HG03175 (cell line): ENCODE data around the gene NHSL2.

Experiments used
- ATAC-seq: cut with Tn5 transposase; IDR thresholded peaks from one replicate; pipeline ENCODE4 v1.9.1; 2021; ENCODE audit warnings: mild to moderate bottlenecking, moderate library complexity; ENCODE audit not compliant: unreplicated experiment

The NHSL2 gene

DNA sequence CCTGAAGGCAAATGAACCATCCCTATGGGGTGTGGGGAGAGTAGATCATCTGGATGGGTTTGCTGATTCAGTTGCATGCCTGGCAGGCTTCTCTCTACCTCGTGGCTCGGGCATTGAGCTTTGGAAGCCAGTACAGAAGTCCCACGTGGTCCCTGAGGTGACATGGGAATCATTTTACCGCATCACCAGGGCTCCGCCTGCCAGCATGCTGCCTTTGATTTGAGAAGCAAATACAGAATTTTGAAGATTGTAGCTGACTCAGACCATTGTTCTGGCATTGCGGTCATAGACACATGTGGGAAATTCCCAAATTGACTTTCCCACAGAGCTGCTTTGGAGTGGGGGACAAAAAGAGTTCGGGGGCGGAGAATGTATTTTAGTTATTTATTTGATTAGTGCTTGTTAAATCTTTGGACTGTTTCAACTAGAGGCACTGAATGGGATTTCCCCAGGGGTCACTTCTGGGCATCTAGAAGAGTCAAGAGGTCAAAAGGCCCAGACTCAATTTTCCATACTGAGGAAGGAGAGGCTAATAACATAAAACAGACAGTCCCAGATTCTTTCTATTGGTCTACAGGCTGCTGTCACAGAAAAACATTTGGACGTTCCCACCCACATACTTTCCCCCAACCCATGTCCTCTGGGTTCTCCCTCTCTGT, 79.3 kb downstream of the NHSL2 start:
- no peak for ATAC-seq

- ATAC-seq, result no peak
These were observed 79.9 kb downstream of the NHSL2 start for GRCh38 chrX:71990518-71990917.

- no peak for ATAC-seq
These were observed 80.5 kb downstream of the NHSL2 start for GRCh38 chrX:71991164-71991563.

DNA sequence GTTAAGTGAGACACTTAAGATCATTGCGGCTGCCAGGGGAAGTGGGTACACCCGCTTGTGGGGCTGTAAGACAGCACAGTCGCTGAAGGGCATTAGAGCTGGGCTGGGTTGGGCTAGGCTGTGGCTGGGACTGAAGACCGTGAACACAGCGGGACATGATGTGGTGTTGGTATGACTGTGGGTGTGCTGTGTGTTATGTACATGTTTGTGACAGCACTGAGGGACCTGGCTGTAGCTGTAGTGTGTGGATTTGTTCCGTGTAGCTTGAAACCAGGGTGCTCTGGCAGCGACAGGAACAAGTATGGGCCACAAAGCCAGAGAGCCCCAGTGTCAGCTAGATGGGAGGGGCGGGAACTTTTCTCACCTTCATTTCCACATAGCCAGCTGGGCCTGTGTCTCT, 82.1 kb downstream of the NHSL2 start:
- peak; percentile 57 for ATAC-seq

- ATAC-seq, result no peak
These were observed 82.7 kb downstream of the NHSL2 start for GRCh38 chrX:71993371-71993770.

DNA sequence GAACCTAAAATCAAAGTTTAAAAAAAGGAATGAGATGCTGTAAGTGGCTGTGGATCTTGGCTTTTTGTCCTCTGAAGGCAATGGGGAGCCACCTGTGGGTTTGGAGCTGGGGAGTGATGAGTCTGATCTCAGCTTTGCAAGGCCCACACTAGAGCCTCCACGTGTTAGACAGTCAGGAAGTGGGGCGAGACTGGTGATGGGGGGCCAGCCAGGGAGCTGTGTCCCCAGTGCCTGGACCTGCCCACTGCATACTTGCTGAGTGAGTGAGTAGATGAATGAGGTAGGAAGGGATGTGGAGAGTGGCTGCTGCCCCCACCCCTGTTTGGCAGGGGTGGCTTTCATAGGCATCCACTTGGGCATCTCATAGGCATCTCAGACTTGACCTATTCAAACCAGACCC, 84.0 kb downstream of the NHSL2 start:
- ATAC-seq, result no peak

DNA sequence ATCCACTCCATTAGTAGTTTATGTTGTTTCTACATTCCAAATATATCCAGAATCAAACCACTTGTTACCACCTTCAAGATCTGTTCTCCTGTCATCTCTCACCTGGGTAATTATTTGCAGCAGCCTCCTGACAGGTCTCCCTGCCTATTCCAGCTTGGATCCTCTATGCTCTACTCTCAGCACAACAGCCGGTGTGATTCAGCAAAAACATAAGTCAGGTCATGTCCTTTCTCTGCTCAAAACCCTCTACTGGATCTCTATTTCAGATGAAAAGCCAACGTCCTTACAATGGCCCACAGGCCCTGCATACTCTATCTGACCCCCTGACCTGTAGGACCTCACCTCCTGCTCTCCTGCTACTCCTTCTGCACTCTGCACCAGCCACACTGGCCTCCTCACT, 84.5 kb downstream of the NHSL2 start:
- no peak for ATAC-seq

DNA sequence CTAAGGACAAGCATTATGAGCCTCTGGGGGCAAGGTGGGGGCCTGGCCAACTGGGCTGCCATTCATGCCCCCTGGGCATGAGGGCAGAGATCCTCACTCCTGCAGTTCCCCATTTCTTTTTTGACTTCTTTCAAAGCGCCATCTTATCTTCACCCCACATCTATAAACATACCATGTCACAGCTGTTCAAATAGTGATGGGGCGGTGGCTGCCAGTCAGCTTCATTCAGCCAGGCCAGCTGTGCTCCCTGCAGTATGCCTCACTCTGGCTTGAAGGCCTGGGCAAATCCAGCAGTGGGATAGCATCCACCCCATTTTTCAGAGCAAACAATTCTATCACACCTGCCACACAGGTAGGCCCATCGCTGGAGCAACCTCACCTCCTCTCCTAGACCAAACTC, 85.5 kb downstream of the NHSL2 start:
- no peak for ATAC-seq

DNA sequence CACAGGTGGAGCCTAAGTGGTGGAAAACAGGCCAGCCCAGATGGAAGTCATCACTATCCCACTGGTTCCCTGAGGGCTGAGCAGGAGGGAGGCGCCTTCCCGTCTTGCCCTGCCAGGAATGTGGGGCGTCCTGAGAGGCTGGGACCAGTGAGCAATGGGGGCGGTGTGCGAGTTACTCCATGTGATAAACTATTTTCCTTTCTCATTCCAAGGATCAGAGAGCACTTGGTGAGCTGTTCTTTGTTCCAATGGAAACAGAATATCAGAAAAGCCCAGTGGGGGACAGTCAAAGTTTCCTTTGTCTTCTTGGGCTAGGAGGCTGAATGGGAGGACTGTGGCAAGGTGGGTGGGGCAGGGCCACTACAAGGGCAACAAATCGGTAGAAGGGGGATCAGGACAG, 86.2 kb downstream of the NHSL2 start:
- ATAC-seq, result no peak

DNA sequence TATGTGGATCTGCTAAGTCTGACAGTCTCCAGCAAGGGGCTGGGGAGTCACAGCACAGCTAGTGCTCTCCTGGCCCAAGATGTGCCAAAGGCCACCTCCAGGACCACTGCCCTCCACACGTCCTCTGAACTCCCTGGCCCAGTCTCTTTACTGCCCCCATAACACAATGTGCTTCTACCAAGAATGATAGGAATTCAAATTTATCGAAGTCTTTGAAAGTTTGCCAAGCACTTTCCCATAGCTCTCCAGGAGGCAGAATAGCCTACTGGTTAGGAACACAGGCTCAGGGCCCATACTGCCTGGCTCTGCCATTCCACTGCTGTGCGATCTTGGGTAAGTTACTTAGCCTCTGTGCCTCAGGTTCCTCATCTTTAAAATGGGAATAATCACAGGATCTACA, 86.7 kb downstream of the NHSL2 start:
- no peak for ATAC-seq

DNA sequence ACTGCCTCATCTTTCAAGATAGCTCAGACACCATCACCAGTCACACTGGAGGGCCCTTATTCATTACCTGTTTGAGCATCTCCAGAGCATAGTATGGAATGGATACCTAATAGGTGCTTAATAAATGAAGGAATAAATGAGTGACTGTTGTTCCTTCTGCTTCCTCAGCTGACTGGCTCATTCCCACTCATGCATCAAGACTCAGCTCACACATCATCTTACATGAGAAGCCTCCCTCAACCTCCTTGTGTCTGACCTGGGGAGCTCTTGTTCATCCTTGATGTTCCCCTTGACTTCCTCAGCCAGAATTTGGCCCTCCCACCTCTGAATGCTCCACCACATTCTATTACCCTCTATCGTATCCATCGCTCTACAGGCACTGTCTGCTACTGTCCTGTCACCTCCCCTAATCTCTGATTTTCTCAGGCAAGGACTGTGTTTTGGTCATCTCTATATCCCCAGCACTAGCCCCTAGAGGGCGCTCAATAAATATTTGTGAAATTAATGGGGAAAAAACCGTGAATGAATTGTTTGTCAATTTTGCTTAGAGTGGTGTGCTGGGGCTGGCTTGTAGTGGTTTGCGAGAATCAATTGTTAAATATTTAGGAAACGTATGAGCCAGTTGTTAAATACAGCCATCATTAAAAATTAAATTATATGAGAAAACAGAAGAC, 88.3 kb downstream of the NHSL2 start:
- ATAC-seq, result no peak

DNA sequence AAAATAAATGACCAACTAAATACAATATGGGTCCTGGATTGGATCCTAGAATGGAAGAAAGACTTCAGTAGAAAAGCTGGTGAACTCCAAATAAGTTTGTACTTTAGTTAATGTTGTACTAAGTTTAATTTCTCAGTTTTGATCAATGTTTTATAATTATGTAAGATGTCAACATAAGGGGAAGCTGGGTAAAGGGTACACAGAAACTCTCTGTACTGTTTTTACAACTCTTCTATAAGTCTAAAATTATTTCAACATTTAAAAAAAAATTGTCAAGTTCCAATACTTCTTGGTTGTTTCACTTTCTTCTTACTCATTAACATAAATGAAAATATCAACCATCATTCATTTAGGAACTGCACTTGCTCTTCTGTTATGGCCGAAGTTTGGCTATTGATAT, 88.9 kb downstream of the NHSL2 start:
- no peak for ATAC-seq

DNA sequence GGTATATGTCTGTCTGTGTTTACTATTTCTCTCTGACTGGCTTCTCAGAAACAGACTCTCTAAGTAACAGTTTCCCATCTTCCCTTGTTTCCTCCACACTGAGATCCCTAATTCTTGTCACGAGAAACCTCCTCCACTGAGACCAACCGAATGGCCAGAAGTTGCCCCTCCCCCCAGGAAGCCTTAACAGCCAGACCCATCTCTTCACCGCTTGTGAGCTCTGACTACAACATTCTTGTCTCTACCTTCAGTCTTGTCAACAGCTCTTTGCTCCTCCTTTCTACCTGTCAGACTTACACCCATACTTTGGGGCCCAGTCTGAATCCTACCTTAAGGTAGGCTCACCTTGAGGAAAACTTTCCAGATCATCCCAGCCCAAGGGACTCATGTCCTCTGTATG, 90.8 kb downstream of the NHSL2 start:
- ATAC-seq, result no peak

DNA sequence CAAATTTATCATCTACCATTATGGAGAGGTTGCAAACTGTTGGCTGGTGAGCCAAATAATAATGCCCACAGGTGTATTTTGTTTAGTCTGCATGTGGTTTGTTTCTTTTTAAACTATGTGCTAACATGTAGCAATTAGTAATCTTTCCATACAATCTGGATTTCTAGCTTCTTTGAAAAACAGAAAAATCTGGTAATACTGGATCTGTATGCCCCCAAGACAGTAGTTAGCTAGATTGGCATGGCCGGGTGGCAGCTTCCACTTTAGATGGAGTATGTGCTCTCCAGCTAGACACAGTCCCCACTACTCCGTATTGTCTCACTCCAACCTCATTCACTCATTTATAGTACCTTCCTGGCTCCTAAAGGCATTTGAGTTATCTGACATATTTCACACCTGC, 91.3 kb downstream of the NHSL2 start:
- no peak for ATAC-seq

- no peak for ATAC-seq
These were observed 92.2 kb downstream of the NHSL2 start for GRCh38 chrX:72002875-72003274.

GRCh38 chrX:72003811-72004750, 93.4 kb downstream of the NHSL2 start:
- no peak for ATAC-seq

DNA sequence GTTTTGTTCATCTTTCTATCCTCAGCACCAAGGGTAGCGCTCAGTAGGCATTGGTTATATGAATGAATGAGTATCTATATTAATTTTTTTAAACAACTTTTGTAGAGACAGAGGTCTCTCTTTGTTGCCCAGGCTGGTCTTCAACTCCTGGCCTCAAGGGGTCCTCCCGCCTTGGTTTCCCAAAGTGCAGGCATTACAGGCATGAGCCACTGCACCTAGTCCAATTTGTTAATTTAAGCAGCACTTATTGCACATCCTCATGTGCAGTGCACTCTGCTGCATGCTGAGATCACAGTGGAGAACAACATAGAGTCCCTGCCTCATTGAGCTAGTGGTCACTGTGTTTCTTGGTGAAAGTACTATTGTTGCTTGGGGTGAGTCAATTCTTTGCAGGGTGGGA, 94.4 kb downstream of the NHSL2 start:
- no peak for ATAC-seq

- ATAC-seq, result no peak
These were observed 95.8 kb downstream of the NHSL2 start for GRCh38 chrX:72006461-72006860.

DNA sequence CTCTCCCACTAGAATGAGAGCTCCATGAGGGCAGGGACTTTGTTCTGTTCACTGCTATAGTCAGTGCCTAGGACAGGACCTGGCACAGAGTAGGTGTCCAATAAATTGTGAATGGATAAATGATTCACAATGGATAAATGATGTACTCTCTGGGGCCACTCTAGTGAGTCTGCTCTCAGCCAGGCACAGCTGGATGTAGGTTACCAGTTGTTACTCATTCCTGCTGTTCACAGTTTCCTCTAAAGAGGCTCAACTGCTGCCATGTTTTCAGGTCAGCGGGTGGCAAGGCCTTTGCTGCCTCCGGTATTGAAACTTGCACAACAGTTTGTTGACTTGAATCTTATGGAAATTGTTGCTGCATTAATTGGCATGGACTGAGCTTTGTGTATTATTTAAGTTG, 99.1 kb downstream of the NHSL2 start:
- ATAC-seq, result no peak

- ATAC-seq, result no peak
These were observed 101.1 kb downstream of the NHSL2 start for GRCh38 chrX:72011734-72012133.

DNA sequence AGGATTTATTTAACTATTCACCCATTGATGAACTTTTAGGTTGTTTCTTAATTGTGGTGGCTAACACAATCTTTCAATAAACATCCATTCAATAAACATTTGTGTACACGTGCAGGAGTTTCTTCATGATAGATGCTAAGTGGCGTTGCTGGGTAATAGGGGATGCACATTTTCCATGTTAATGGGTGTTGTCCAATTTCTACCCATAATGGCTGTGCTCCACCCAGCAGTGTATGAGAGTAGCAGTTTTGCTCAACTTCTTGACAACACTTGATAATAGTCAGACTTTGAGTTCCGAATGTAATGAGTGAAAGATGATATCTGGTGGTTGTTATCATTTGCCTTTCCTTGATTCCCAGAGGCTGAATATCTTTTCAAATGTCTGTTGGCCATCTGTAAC, 104.7 kb downstream of the NHSL2 start:
- ATAC-seq, result no peak
